Ishikawa (cell line): Measurements from ENCODE around the gene COX10.

ENCODE experiments used
- CREB1 ChIP-seq: IDR thresholded peaks from 2 replicates; pipeline ENCODE4 v1.6.1; 2012; ENCODE audit warnings: low read depth
- RAD21 ChIP-seq: IDR thresholded peaks from 2 replicates; pipeline ENCODE4 v1.6.1; 2012; ENCODE audit warnings: low read depth
- USF1 ChIP-seq: IDR thresholded peaks from 2 replicates; pipeline ENCODE4 v1.6.1; 2012
- YY1 ChIP-seq: IDR thresholded peaks from 2 replicates; pipeline ENCODE4 v1.6.1; 2012; ENCODE audit warnings: low read depth

DNA sequence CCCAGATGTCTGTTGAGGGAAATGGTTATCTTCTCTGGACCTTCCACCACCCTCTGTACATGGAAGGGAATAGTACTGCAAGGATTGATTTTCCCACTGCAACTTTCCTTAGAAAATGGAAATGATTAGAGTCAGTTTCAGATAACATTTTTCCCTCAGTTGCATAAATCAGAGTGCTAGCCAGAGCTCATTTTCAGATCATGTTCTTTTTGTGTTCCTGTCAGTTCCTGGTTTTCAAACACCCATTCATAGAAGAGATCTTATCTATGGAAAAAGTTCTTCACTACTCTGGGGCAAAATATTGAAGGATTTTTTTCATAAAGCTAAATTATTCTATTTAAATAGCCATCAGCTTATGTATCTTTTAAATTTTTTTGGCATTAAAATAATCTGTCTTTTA is 11.7 kb upstream of the COX10 start:
- TF ChIP-seq RAD21, result no peak
- no peak for TF ChIP-seq USF1
- TF ChIP-seq YY1, result no peak
- TF ChIP-seq CREB1, result no peak
